GM21723 (cell line): ENCODE data around the gene FAM32A.

Experiments
- ATAC-seq: cut with Tn5 transposase; IDR thresholded peaks from one replicate; pipeline ENCODE4 v1.9.1; 2021; ENCODE audit warnings: mild to moderate bottlenecking, moderate library complexity; ENCODE audit not compliant: unreplicated experiment

FAM32A gene

GRCh38 chr19:16224293-16225045 is 39.3 kb downstream of the FAM32A start:
- no peak for ATAC-seq

- ATAC-seq: no peak
Measured at GRCh38 chr19:16225279-16226183, 40.3 kb downstream of the FAM32A start.

DNA sequence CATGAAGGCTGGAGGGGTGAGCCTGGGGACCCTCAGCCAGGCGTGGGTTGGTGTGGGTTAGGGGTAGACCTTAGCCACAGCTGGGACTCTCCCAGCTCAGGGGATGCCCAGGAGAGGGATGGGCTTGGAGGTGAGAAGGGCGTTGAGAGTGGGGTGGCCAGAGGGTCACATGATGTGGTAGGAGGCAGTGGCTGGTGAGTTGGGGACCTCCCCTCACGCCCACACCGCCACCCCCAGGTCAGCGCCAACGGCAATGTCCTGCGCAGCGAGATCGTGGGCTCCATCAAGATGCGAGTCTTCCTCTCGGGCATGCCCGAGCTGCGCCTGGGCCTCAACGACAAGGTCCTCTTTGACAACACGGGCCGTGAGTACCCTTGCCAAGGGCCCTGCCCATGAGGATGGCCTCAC is 41.0 kb downstream of the FAM32A start:
- ATAC-seq: no peak

GRCh38 chr19:16226878-16227836 is 41.9 kb downstream of the FAM32A start:
- no peak for ATAC-seq

GRCh38 chr19:16227837-16228636 is 42.8 kb downstream of the FAM32A start:
- ATAC-seq: no peak

GRCh38 chr19:16228637-16229321 is 43.6 kb downstream of the FAM32A start:
- ATAC-seq: no peak

DNA sequence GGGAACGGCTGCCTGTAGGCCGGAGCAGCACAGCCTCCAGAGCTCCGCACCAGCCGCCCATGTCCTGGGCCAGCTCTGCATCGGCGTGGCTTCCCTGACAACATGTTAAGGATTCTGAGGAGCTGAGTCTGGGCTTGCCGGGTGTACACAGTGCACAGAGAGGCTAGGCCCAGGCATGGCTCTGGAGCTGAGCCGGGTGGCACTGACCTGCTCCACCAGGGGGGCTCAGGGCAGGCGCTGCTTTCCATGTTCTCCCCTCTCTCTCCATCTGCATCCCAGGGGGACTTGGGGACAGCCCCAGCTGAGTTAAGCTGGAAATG is 44.1 kb downstream of the FAM32A start:
- no peak for ATAC-seq

- ATAC-seq: no peak
Measured at GRCh38 chr19:16232127-16232526, 46.9 kb downstream of the FAM32A start.

- ATAC-seq: no peak
Measured at GRCh38 chr19:16232568-16232967, 47.4 kb downstream of the FAM32A start.

DNA sequence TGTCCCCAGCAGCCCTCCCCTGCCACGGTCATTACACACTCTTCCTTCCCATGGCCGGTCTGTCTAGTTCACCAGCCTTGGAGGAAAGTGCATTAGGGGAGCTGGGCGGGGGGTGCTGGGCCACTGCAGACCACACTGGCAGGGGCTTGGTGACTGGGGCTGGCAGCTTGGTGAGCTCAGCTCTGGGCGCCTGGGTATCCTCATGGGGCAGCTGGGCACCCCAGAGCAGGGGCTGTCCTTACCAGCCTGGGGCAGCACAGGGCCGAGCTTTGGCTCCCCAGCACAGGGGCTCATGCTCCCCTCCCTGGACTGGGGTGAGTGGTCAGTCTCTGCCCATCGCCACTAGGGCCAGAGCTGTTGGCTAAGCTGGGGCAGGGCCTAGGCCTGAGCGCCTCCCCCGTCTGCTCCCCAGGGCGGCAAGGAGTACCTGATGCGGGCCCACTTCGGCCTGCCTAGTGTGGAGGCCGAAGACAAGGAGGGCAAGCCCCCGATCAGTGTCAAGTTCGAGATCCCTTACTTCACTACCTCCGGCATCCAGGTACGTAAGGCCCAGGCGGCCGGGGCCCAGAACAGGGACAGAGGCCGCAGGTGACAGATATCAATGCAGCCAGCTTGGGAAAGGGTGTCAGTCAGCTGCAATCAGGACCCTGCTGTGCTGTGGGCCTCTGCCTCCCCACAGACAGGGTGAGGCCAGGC is 48.0 kb downstream of the FAM32A start:
- no peak for ATAC-seq

DNA sequence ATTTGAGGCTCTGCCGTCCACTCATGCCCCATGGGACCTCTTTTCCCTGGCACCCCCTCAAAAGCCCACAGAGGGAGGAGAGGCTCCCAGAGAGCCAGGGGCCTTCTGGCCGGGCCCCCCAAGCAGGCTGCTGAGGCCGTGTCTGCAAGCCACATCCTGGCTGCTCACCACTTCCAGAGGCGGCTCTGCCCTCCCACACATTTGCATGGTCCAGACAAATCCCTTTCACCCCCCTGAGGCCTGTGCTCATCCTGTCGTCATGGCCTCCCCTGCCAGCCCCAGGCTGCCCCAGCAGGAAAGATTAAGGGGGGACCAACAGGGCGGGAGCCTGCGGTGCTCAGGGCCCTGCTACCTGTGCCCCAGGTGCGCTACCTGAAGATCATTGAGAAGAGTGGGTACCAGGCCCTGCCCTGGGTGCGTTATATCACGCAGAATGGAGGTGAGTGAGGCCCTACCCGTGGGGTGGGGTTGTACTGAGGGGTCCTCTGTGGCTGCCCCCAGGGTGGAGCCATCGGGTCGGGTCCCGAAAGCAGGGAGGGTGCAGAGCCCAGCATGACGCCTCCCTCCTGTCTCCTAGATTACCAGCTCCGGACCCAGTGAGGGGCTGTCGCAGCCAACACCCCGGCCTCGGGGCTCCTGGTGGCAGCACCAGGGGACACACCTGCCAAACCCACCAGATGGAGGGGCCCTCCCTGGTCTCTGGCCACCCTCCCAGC is 48.8 kb downstream of the FAM32A start:
- no peak for ATAC-seq

- no peak for ATAC-seq
Measured at GRCh38 chr19:16234552-16235445, 49.6 kb downstream of the FAM32A start.

GRCh38 chr19:16235811-16236652 is 50.8 kb downstream of the FAM32A start:
- no peak for ATAC-seq
